Activated T-cell treated with anti-CD3 and anti-CD28 coated beads, Interleukin-2, amount 50 U/mL, for 72 hours (primary cell): ENCODE results near the gene ZNF432. TPM values are rescaled to one million over a fixed set of nuclear protein-coding genes. Genes with fewer than 3 reads are reported as not detected.
"Not testable (repeated sequence)": the region's sequence is repeated elsewhere in the genome, so short reads cannot be mapped to it uniquely, and the experiment has no call there.

Source experiments
- ATAC-seq, 2 donors: fragments of 150-1000 bp; cut with Tn5 transposase; replicated peaks in 1 of 2; 2 replicates each; pipeline ENCODE4 v1.10.0; 2021; ENCODE audit warnings: moderate library complexity in 2 of 2, mild to moderate bottlenecking in 1 of 2
- DNase-seq, 2 donors: peaks; one replicate each; pipeline ENCODE4 v3.0.0; 2021 to 2022; ENCODE audit warnings: mixed read lengths in 1 of 2
- H3K27ac Mint-ChIP-seq: one replicate; pipeline ENCODE4 v1.8.0; 2022; ENCODE audit warnings: mild to moderate bottlenecking, moderate library complexity, mixed read lengths
- H3K27me3 Mint-ChIP-seq: one replicate; pipeline ENCODE4 v1.8.0; 2022; ENCODE audit warnings: low read depth, mixed read lengths
- H3K36me3 Mint-ChIP-seq, 2 donors: one replicate each; pipeline ENCODE4 v1.8.0; 2022; ENCODE audit warnings: mixed read lengths in 2 of 2, mild to moderate bottlenecking in 1 of 2; ENCODE audit not compliant: insufficient read depth in 2 of 2
- H3K4me1 Mint-ChIP-seq: one replicate; pipeline ENCODE4 v1.8.0; 2022; ENCODE audit warnings: low read depth, mixed read lengths
- H3K4me3 Mint-ChIP-seq, 2 donors: one replicate each; pipeline ENCODE4 v1.8.0; 2022; ENCODE audit warnings: mild to moderate bottlenecking in 2 of 2, mixed read lengths in 2 of 2, moderate library complexity in 2 of 2
- H3K9me3 Mint-ChIP-seq, 2 donors: one replicate each; pipeline ENCODE4 v1.8.0; 2022; ENCODE audit warnings: mixed read lengths in 2 of 2
- total RNA-seq, 2 donors: library from RNA; stranded (reverse); gene quantifications; one replicate each; pipeline ENCODE4 v1.2.3, GENCODE V29; 2022

The ZNF432 gene
- total RNA-seq, 2 donors from 2014 or later = 13.1 to 14.3 TPM

GRCh38 chr19:52034051-52034728, 14.4 kb downstream of the ZNF432 start:
- peaks cover 3% of the 10 kb centered on the region for H3K4me1 Mint-ChIP-seq
- DNase-seq = no peak
- no peaks in the 10 kb centered on the region for H3K27me3 Mint-ChIP-seq
- no peak for ATAC-seq
- H3K36me3 Mint-ChIP-seq = peaks cover 54 to 82% of the 10 kb centered on the region in 2 donors
- H3K27ac Mint-ChIP-seq = no peak overlapping the region
- H3K4me3 Mint-ChIP-seq = no peak overlapping the region
- H3K9me3 Mint-ChIP-seq = peaks cover 31 to 38% of the 10 kb centered on the region in 2 donors

GRCh38 chr19:52028780-52029123, 19.9 kb downstream of the ZNF432 start:
- no peaks in the 10 kb centered on the region for H3K27me3 Mint-ChIP-seq
- H3K9me3 Mint-ChIP-seq = peaks cover 17 to 31% of the 10 kb centered on the region in 2 donors
- H3K4me3 Mint-ChIP-seq = peak overlapping the region; percentile 87 to 97
- ATAC-seq (peak; percentile 24), DNase-seq (no peak)
- H3K4me1 Mint-ChIP-seq = peaks cover 25% of the 10 kb centered on the region
- H3K27ac Mint-ChIP-seq = peak overlapping the region; percentile 66
- H3K36me3 Mint-ChIP-seq = peaks cover 44 to 76% of the 10 kb centered on the region in 2 donors

GRCh38 chr19:52028027-52028779, 20.4 kb downstream of the ZNF432 start, which contains the start of gene ZNF614:
ZNF614 (minus strand) TSS chr19:52028379; CDS start chr19:52025745, 2,634 bp downstream.
- H3K36me3 Mint-ChIP-seq = peaks cover 44 to 76% of the 10 kb centered on the region in 2 donors
- peaks cover 16 to 30% of the 10 kb centered on the region in 2 donors for H3K9me3 Mint-ChIP-seq
- H3K4me3 Mint-ChIP-seq = peak within 1 kb of the TSS; percentile 87 to 97
- ATAC-seq = peak; percentile 91 to 94
- peak within 1 kb of the TSS; percentile 66 for H3K27ac Mint-ChIP-seq
- peaks cover 25% of the 10 kb centered on the region for H3K4me1 Mint-ChIP-seq
- DNase-seq = peak; percentile 86 to 87
- H3K27me3 Mint-ChIP-seq = no peaks in the 10 kb centered on the region

- H3K4me3 Mint-ChIP-seq = peak overlapping the region; percentile 87 to 97
- H3K36me3 Mint-ChIP-seq = peaks cover 50 to 77% of the 10 kb centered on the region in 2 donors
- peaks cover 25% of the 10 kb centered on the region for H3K4me1 Mint-ChIP-seq
- peaks cover 18 to 32% of the 10 kb centered on the region in 2 donors for H3K9me3 Mint-ChIP-seq
- not testable (repeated sequence) for ATAC-seq, H3K27me3 Mint-ChIP-seq, H3K27ac Mint-ChIP-seq, DNase-seq
Observed at GRCh38 chr19:52026255-52026990, 22.2 kb downstream of the ZNF432 start.

- Mint-ChIP-seq H3K4me1 (peaks cover 31% of the 10 kb centered on the region), H3K9me3 (peaks cover 19 to 37% of the 10 kb centered on the region in 2 donors), H3K36me3 (peaks cover 62 to 80% of the 10 kb centered on the region in 2 donors)
- not testable (repeated sequence) for H3K27me3 Mint-ChIP-seq, ATAC-seq, H3K27ac Mint-ChIP-seq, DNase-seq, H3K4me3 Mint-ChIP-seq
Observed at GRCh38 chr19:52024478-52024877, 24.2 kb downstream of the ZNF432 start.

GRCh38 chr19:52022193-52022592, 26.4 kb downstream of the ZNF432 start:
- no peak overlapping the region for H3K4me3 Mint-ChIP-seq
- DNase-seq = no peak
- H3K27me3 Mint-ChIP-seq = no peaks in the 10 kb centered on the region
- peaks cover 63 to 85% of the 10 kb centered on the region in 2 donors for H3K36me3 Mint-ChIP-seq
- H3K27ac Mint-ChIP-seq = no peak overlapping the region
- no peak for ATAC-seq
- H3K9me3 Mint-ChIP-seq = peaks cover 22 to 37% of the 10 kb centered on the region in 2 donors
- peaks cover 15% of the 10 kb centered on the region for H3K4me1 Mint-ChIP-seq

GRCh38 chr19:52020506-52020905, 28.1 kb downstream of the ZNF432 start:
- ATAC-seq (peak; percentile 55 to 56), DNase-seq (no peak)
- H3K4me1 Mint-ChIP-seq = peaks cover 6% of the 10 kb centered on the region
- peaks cover 20 to 42% of the 10 kb centered on the region in 2 donors for H3K9me3 Mint-ChIP-seq
- peak overlapping the region; percentile 9 for H3K27ac Mint-ChIP-seq
- H3K36me3 Mint-ChIP-seq = peaks cover 65 to 86% of the 10 kb centered on the region in 2 donors
- no peak overlapping the region for H3K4me3 Mint-ChIP-seq
- no peaks in the 10 kb centered on the region for H3K27me3 Mint-ChIP-seq

- Mint-ChIP-seq H3K36me3 (peaks cover 27 to 55% of the 10 kb centered on the region in 2 donors), H3K4me3 (no peak overlapping the region), H3K27ac (no peak overlapping the region), H3K4me1 (peaks cover 6% of the 10 kb centered on the region), H3K9me3 (peaks cover 9 to 25% of the 10 kb centered on the region in 2 donors), H3K27me3 (no peaks in the 10 kb centered on the region)
- no peak for ATAC-seq
- DNase-seq = no peak
Observed at GRCh38 chr19:52010674-52011073, 38.0 kb downstream of the ZNF432 start.

- DNase-seq (peak; percentile 89 to 90), ATAC-seq (peak; percentile 95)
- peaks cover 9 to 25% of the 10 kb centered on the region in 2 donors for H3K9me3 Mint-ChIP-seq
- H3K4me3 Mint-ChIP-seq = peak within 1 kb of the TSS; percentile 91 to 94
- H3K27me3 Mint-ChIP-seq = no peaks in the 10 kb centered on the region
- H3K36me3 Mint-ChIP-seq = peaks cover 37 to 60% of the 10 kb centered on the region in 2 donors
- H3K4me1 Mint-ChIP-seq = peaks cover 6% of the 10 kb centered on the region
- H3K27ac Mint-ChIP-seq = peak within 1 kb of the TSS; percentile 84
Observed at GRCh38 chr19:52007806-52008557, 40.7 kb downstream of the ZNF432 start, which contains the start of gene ZNF615. ZNF615 (minus strand) TSS chr19:52008211; CDS start chr19:52003711, 4,500 bp downstream.

- Mint-ChIP-seq H3K9me3 (peaks cover 9 to 23% of the 10 kb centered on the region in 2 donors), H3K4me3 (peak overlapping the region; percentile 91 to 94), H3K27ac (peak overlapping the region; percentile 84), H3K27me3 (no peaks in the 10 kb centered on the region), H3K36me3 (peaks cover 35 to 57% of the 10 kb centered on the region in 2 donors), H3K4me1 (peaks cover 6% of the 10 kb centered on the region)
- ATAC-seq = peak; percentile 24 to 29
- no peak for DNase-seq
Observed at GRCh38 chr19:52007451-52007805, 41.2 kb downstream of the ZNF432 start.

GRCh38 chr19:51994048-51994644, 54.5 kb downstream of the ZNF432 start:
- no peak for DNase-seq
- ATAC-seq = no peak
- no peak overlapping the region for H3K4me3 Mint-ChIP-seq
- H3K9me3 Mint-ChIP-seq = peaks cover 25 to 33% of the 10 kb centered on the region in 2 donors
- H3K4me1 Mint-ChIP-seq = no peaks in the 10 kb centered on the region
- no peaks in the 10 kb centered on the region for H3K27me3 Mint-ChIP-seq
- H3K27ac Mint-ChIP-seq = no peak overlapping the region
- peaks cover 40 to 82% of the 10 kb centered on the region in 2 donors for H3K36me3 Mint-ChIP-seq

- DNase-seq (no peak), ATAC-seq (no peak)
- Mint-ChIP-seq H3K4me1 (no peaks in the 10 kb centered on the region), H3K36me3 (peaks cover 40 to 82% of the 10 kb centered on the region in 2 donors), H3K9me3 (peaks cover 29 to 36% of the 10 kb centered on the region in 2 donors), H3K27ac (no peak overlapping the region), H3K27me3 (no peaks in the 10 kb centered on the region), H3K4me3 (no peak overlapping the region)
Observed at GRCh38 chr19:51993422-51993821, 55.2 kb downstream of the ZNF432 start.
